A549 (cell line): Measurements from ENCODE around the gene EFNA5. TPM values are rescaled to one million over a fixed set of nuclear protein-coding genes. Genes with fewer than 3 reads are reported as not detected.

Experiments
- ATAC-seq, 2 experiments: fragments of 200-7000 bp in 1 of 2; fragments of >200 bp in 1 of 2; cut with Nextera tagmentation in 1 of 2; cut with Tn5 transposase in 1 of 2; 3 replicates each; pipeline versions ENCODE4 v1.8.0 to v1.9.1; 2018 to 2020; ENCODE audit warnings: mild to moderate bottlenecking in 1 of 2, moderate library complexity in 1 of 2
- CTCF ChIA-PET: fragments of 300-600 bp; sonication (Branson Sonifier 250); formaldehyde crosslinking; extraction: SDS; loops from one replicate; lab custom pipeline; 2021; ENCODE audit warnings: antibody characterized with exemption, inconsistent platforms; lab: Yijun Ruan, JAX
- POLR2A ChIA-PET: fragments of 350-600 bp; formaldehyde crosslinking; extraction: SDS; loops from one replicate; lab custom pipeline; 2021; ENCODE audit warnings: antibody characterized with exemption, inconsistent platforms; lab: Yijun Ruan, JAX
- DNase-seq, 2 experiments: peaks; one replicate each; pipeline versions ENCODE4 v3.0.0 to v3.0.0-alpha.2; 2011 to 2016; ENCODE audit warnings: low read depth in 1 of 2, low spot score in 1 of 2
- FAIRE-seq: peaks from 2 replicates; lab custom pipeline; 2011; peaks lifted over from hg19 to GRCh38; lab: Jason Lieb, UNC
- H3K27ac ChIP-seq, 2 experiments: fragments of >200 bp; sonication (Bioruptor Twin); formaldehyde crosslinking; 3 replicates each; pipeline ENCODE4 v1.5.1; 2016 to 2017
- H3K4me1 ChIP-seq: fragments of >200 bp; sonication (Bioruptor Twin); formaldehyde crosslinking; 3 replicates; pipeline ENCODE4 v1.6.1; 2016
- H3K4me2 ChIP-seq: fragments of >200 bp; sonication (Bioruptor Twin); formaldehyde crosslinking; 3 replicates; pipeline ENCODE4 v1.6.1; 2016
- H3K4me3 ChIP-seq: fragments of >200 bp; sonication (Bioruptor Twin); formaldehyde crosslinking; 3 replicates; pipeline ENCODE4 v1.5.1; 2016
- H3K9me3 ChIP-seq: fragments of >200 bp; sonication (Bioruptor Twin); formaldehyde crosslinking; 3 replicates; pipeline ENCODE4 v1.6.1; 2016
- ATOH8 ChIP-seq: fragments of 250-450 bp; sonication (Bioruptor Pico); IDR thresholded peaks from 2 replicates; pipeline ENCODE4 v1.5.0; 2020; ENCODE audit warnings: low read depth, mild to moderate bottlenecking, moderate library complexity
- BCL3 ChIP-seq: fragments of >200 bp; sonication (Bioruptor Twin); formaldehyde crosslinking; IDR thresholded peaks from 3 replicates; pipeline ENCODE4 v1.6.1; 2016
- CEBPB ChIP-seq, 2 experiments: fragments of >200 bp in 1 of 2; sonication (Bioruptor Twin) in 1 of 2; formaldehyde crosslinking in 1 of 2; IDR thresholded peaks; 2 replicates each; pipeline ENCODE4 v1.6.1; 2012 to 2016
- CHD2 ChIP-seq: fragments of 150-350 bp; IDR thresholded peaks from 2 replicates; pipeline ENCODE4 v1.6.1; 2014; ENCODE audit warnings: low read length; ENCODE audit not compliant: partially characterized antibody
- E2F6 ChIP-seq: IDR thresholded peaks from 2 replicates; pipeline ENCODE4 v1.6.1; 2012; ENCODE audit warnings: low read depth, borderline replicate concordance
- ELK1 ChIP-seq: fragments of 150-350 bp; IDR thresholded peaks from 2 replicates; pipeline ENCODE4 v1.6.1; 2014; ENCODE audit warnings: low read depth, mild to moderate bottlenecking, low read length
- GATA3 ChIP-seq: IDR thresholded peaks from 2 replicates; pipeline ENCODE4 v1.6.1; 2012; ENCODE audit warnings: borderline replicate concordance
- HEYL ChIP-seq: fragments of 250-450 bp; sonication (Bioruptor Pico); IDR thresholded peaks from 2 replicates; pipeline ENCODE4 v1.8.0; 2021; ENCODE audit warnings: mild to moderate bottlenecking, moderate library complexity
- HMGXB4 ChIP-seq: fragments of 250-450 bp; sonication (Bioruptor Pico); IDR thresholded peaks from 2 replicates; pipeline ENCODE4 v1.5.0; 2021; ENCODE audit warnings: mild to moderate bottlenecking, moderate library complexity, borderline replicate concordance
- JUN ChIP-seq, 2 experiments: fragments of >200 bp; sonication (Bioruptor Twin); formaldehyde crosslinking; IDR thresholded peaks; 2 replicates in 1 of 2; 3 replicates in 1 of 2; pipeline ENCODE4 v1.6.1; 2016 to 2017
- JUNB ChIP-seq: fragments of >200 bp; sonication (Bioruptor Twin); formaldehyde crosslinking; IDR thresholded peaks from 2 replicates; pipeline ENCODE4 v1.6.1; 2016
- MAX ChIP-seq: IDR thresholded peaks from 2 replicates; pipeline ENCODE4 v1.6.1; 2012
- NPAS2 ChIP-seq: fragments of 250-450 bp; sonication (Bioruptor Pico); IDR thresholded peaks from 2 replicates; pipeline ENCODE4 v1.8.0; 2022; ENCODE audit warnings: mild to moderate bottlenecking, moderate library complexity, borderline replicate concordance
- PHF8 ChIP-seq: fragments of 200-600 bp; sonication (generic); IDR thresholded peaks from 2 replicates; pipeline ENCODE4 v1.6.1; 2016; ENCODE audit warnings: low read depth, mild to moderate bottlenecking, antibody characterized with exemption, moderate library complexity, borderline replicate concordance
- POLR2AphosphoS2 ChIP-seq: conservative IDR thresholded peaks from 2 replicates; pipeline ENCODE4 v1.6.1; 2012; ENCODE audit warnings: low read length, improper control_type of control experiment, inconsistent platforms
- RAD21 ChIP-seq, 2 experiments: fragments of >200 bp in 1 of 2; sonication (Bioruptor Twin) in 1 of 2; formaldehyde crosslinking in 1 of 2; IDR thresholded peaks in 1 of 2; conservative IDR thresholded peaks in 1 of 2; 2 replicates in 1 of 2; 3 replicates in 1 of 2; pipeline ENCODE4 v1.6.1; 2012 to 2018; ENCODE audit warnings: inconsistent platforms in 1 of 2
- RCOR1 ChIP-seq: fragments of 150-350 bp; IDR thresholded peaks from 2 replicates; pipeline ENCODE4 v1.6.1; 2014; ENCODE audit warnings: antibody characterized with exemption, low read length, low read depth
- RFX5 ChIP-seq: fragments of 450-650 bp; IDR thresholded peaks from 2 replicates; pipeline ENCODE4 v1.7.1; 2014; ENCODE audit warnings: antibody characterized with exemption, mild to moderate bottlenecking, moderate library complexity
- TP53 ChIP-seq: fragments of 250-450 bp; sonication (Bioruptor Pico); IDR thresholded peaks from 2 replicates; pipeline ENCODE4 v1.5.0; 2021; ENCODE audit warnings: mild to moderate bottlenecking, moderate library complexity
- USF2 ChIP-seq: fragments of 450-650 bp; IDR thresholded peaks from 2 replicates; pipeline ENCODE4 v1.6.1; 2014; ENCODE audit warnings: antibody characterized with exemption
- ZNF302 ChIP-seq: fragments of 250-450 bp; sonication (Bioruptor Pico); IDR thresholded peaks from 2 replicates; pipeline ENCODE4 v1.9.0; 2021; ENCODE audit warnings: inconsistent platforms, mild to moderate bottlenecking, moderate library complexity
- ZSCAN20 ChIP-seq: fragments of 250-450 bp; sonication (Bioruptor Pico); IDR thresholded peaks from 2 replicates; pipeline ENCODE4 v1.8.0; 2022; ENCODE audit warnings: mild to moderate bottlenecking, moderate library complexity
- WGBS: methylation state at CpG from one replicate; pipeline ENCODE4 v1.1.6; 2017; ENCODE audit errors: missing lambda C conversion rate; 5-methylcytosine and 5-hydroxymethylcytosine counted together
- polyA plus RNA-seq, 4 experiments: library from polyadenylated mRNA; depleted of rRNA in 3 of 4; stranded (reverse); fragments of >200 nt; fragmentation: RNase III in 1 of 4; extraction: RNeasy Plus Mini Kit Qiagen cat#74134 plus additional on column Dnase treatment in 1 of 4; gene quantifications; 2 replicates in 3 of 4; 3 replicates in 1 of 4; pipeline ENCODE4 v1.2.3, GENCODE V29; 2011 to 2017

EFNA5 gene
- polyA plus RNA-seq, 2 of the 4 experiments (the other 2 are of a cell fraction) = 8.5 to 20.7 TPM

GRCh38 chr5:107670087-107670931, 428 bp downstream of the EFNA5 start:
- Histone ChIP-seq H3K9me3 (no peaks in the 10 kb centered on the region), H3K4me2 (peak overlapping the region; percentile 93), H3K27ac (peak overlapping the region; percentile 90 to 99), H3K4me1 (peaks cover 39% of the 10 kb centered on the region), H3K4me3 (peak overlapping the region; percentile 69)
- ATAC-seq (peak in 1 of 2 experiments; percentile 2; a peak in 2 of 6 replicates), DNase-seq (peak; percentile 13 to 34), FAIRE-seq (no peak)
- WGBS = under 1% methylated on average over 43 of the region's 77 CpGs
- CTCF ChIA-PET = interaction anchor here (0.6 to 3.0 kb wide), 8 partner anchors 34 to 424 kb away, joined by 3 to 10 read pairs (median 4); no protein-coding TSS in a partner anchor
- POLR2A ChIA-PET = interaction anchor here (0.9 to 1.9 kb wide), 7 partner anchors 98 to 289 kb away, joined by 3 to 10 read pairs (median 6); no protein-coding TSS in a partner anchor
- TF ChIP-seq RAD21 (conservative IDR thresholded peaks at IDR 0.05 in 1 of 2, IDR thresholded peaks at IDR 0.05 in 1 of 2) = 0 out of 5 replicates have a peak, but pooled peaks of 1 of the 2 experiments have one; percentile 9
- 0 out of 2 replicates have a peak, but pooled peaks have one; percentile 10 for TF ChIP-seq GATA3
- peak; percentile 81 for TF ChIP-seq MAX
- peak; percentile 30; the same call in 1 of the 2 replicates for TF ChIP-seq HMGXB4 (CRISPR knock-in tag)
- TF ChIP-seq PHF8 = peak; percentile 12; the same call in 1 of the 2 replicates
- TF ChIP-seq HEYL (CRISPR knock-in tag) = no peak
- no peak for TF ChIP-seq ELK1
- TF ChIP-seq E2F6 = peak; percentile 65; the same call in 1 of the 2 replicates
- TF ChIP-seq ZNF302 (CRISPR knock-in tag) = no peak
- no peak for TF ChIP-seq BCL3
- TF ChIP-seq NPAS2 (CRISPR knock-in tag) = no peak
- no peak for TF ChIP-seq RFX5
- TF ChIP-seq JUN (IDR thresholded peaks at IDR 0.05) = 0 out of 5 replicates have a peak, but pooled peaks of 1 of the 2 experiments have one; percentile 20
- no peak for TF ChIP-seq RCOR1

GRCh38 chr5:107669096-107670031, 1.4 kb downstream of the EFNA5 start:
- Histone ChIP-seq H3K4me2 (peak overlapping the region; percentile 93), H3K9me3 (no peaks in the 10 kb centered on the region), H3K4me3 (peak overlapping the region; percentile 69), H3K27ac (peak overlapping the region; percentile 90 to 99), H3K4me1 (peaks cover 43% of the 10 kb centered on the region)
- WGBS = under 1% methylated on average over 27 of the region's 60 CpGs
- CTCF ChIA-PET = interaction anchor here (0.6 to 3.0 kb wide), 7 partner anchors 33 to 423 kb away, joined by 3 to 10 read pairs (median 3); no protein-coding TSS in a partner anchor
- POLR2A ChIA-PET = interaction anchor here (0.9 to 1.9 kb wide), 7 partner anchors 97 to 288 kb away, joined by 3 to 10 read pairs (median 6); no protein-coding TSS in a partner anchor
- no peak for FAIRE-seq
- DNase-seq = peak; percentile 9 to 45
- ATAC-seq = peak in 1 of 2 experiments; percentile 0; a peak in 2 of 6 replicates
- no peak for TF ChIP-seq USF2
- TF ChIP-seq ATOH8 (CRISPR knock-in tag) = no peak
- no peak for TF ChIP-seq ZSCAN20
- TF ChIP-seq CHD2 = no peak
- TF ChIP-seq HMGXB4 (CRISPR knock-in tag) = no peak
- no peak for TF ChIP-seq POLR2AphosphoS2
- no peak for TF ChIP-seq CEBPB (IDR thresholded peaks at IDR 0.05)
- no peak for TF ChIP-seq JUNB
- no peak for TF ChIP-seq TP53 (CRISPR knock-in tag)
